ENCODE results near the gene PKNOX2.

PKNOX2 gene

GRCh38 chr11:125251956-125252355 lies 87.4 kb downstream of the PKNOX2 start:
- DNase-seq (ENCODE audit: extremely low read depth, low read depth), result no peak
- TF ChIP-seq CTCF (IDR thresholded peaks at IDR 0.05; ENCODE audit: low read depth, low read length), result no peak

- no peak for TF ChIP-seq CTCF (IDR thresholded peaks at IDR 0.05; ENCODE audit: low read depth, low read length)
- DNase-seq (ENCODE audit: extremely low read depth, low read depth), result no peak
These were observed 88.7 kb downstream of the PKNOX2 start for GRCh38 chr11:125253289-125253688.

GRCh38 chr11:125253795-125254525 lies 89.4 kb downstream of the PKNOX2 start:
- DNase-seq (ENCODE audit: extremely low read depth, low read depth), result no peak
- no peak for TF ChIP-seq CTCF (IDR thresholded peaks at IDR 0.05; ENCODE audit: low read depth, low read length)

GRCh38 chr11:125256541-125257189 lies 92.1 kb downstream of the PKNOX2 start:
- no peak for TF ChIP-seq CTCF (IDR thresholded peaks at IDR 0.05; ENCODE audit: low read depth, low read length)
- DNase-seq (ENCODE audit: extremely low read depth, low read depth), result no peak

- peak; percentile 24 for TF ChIP-seq CTCF (IDR thresholded peaks at IDR 0.05; ENCODE audit: low read depth, low read length)
- DNase-seq (ENCODE audit: extremely low read depth, low read depth), result no peak
These were observed 92.6 kb downstream of the PKNOX2 start for GRCh38 chr11:125257190-125257579.

GRCh38 chr11:125257751-125258150 lies 93.2 kb downstream of the PKNOX2 start:
- TF ChIP-seq CTCF (IDR thresholded peaks at IDR 0.05; ENCODE audit: low read depth, low read length), result no peak
- no peak for DNase-seq (ENCODE audit: extremely low read depth, low read depth)

- TF ChIP-seq CTCF (IDR thresholded peaks at IDR 0.05; ENCODE audit: low read depth, low read length), result no peak
- DNase-seq (ENCODE audit: extremely low read depth, low read depth), result no peak
These were observed 93.9 kb downstream of the PKNOX2 start for GRCh38 chr11:125258291-125259032.
